Brain pericyte (primary cell): ENCODE data around the gene KLF3.
A peak's percentile ranks its signal among the peaks of the same experiment; 100 is the strongest.

ENCODE experiments used
- DNase-seq: peaks from one replicate; pipeline ENCODE4 v3.0.0-alpha.2; 2012; ENCODE audit warnings: low read depth, low spot score

KLF3 gene

DNA sequence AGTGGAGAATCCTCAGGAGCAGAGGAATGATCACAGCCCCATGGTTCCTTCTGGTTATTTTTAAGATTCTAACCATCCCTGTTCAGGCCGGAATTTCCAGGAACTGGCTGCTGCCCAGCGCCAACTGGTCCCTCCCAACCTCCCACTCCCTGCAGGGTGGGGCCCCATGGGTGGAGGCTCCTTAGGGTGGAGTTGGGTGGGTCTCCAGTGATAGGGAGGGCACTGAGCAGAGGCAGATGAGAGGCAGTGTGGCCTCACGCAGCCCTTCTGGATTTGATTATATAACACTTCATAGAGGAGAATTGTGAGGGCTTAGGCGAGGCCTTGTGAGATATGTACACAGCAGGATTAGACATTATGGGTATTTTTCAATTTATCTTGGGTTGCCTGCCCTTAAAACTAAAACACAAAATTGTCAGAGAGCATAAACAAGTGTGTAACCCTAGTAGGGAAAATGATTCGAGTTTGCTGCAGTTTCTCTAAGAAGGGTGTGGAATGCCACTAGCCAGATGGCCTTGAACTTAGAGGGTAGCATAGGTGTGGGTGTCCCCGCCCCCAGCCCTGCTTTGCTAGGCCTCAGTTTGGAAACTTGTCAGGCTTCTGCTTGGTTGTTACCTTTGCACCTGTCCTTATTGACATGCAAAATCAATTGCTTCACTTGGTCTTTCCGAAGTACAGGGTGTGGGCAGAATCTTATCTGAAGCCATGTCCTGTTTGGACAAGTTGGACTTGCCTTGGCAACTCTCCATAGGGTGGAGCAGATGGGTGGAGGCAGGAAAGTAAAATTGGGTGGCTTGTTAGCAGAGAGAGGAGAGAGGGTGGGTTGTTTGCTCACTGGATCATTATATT lies 9.4 kb downstream of the KLF3 start:
- DNase-seq: no peak

DNA sequence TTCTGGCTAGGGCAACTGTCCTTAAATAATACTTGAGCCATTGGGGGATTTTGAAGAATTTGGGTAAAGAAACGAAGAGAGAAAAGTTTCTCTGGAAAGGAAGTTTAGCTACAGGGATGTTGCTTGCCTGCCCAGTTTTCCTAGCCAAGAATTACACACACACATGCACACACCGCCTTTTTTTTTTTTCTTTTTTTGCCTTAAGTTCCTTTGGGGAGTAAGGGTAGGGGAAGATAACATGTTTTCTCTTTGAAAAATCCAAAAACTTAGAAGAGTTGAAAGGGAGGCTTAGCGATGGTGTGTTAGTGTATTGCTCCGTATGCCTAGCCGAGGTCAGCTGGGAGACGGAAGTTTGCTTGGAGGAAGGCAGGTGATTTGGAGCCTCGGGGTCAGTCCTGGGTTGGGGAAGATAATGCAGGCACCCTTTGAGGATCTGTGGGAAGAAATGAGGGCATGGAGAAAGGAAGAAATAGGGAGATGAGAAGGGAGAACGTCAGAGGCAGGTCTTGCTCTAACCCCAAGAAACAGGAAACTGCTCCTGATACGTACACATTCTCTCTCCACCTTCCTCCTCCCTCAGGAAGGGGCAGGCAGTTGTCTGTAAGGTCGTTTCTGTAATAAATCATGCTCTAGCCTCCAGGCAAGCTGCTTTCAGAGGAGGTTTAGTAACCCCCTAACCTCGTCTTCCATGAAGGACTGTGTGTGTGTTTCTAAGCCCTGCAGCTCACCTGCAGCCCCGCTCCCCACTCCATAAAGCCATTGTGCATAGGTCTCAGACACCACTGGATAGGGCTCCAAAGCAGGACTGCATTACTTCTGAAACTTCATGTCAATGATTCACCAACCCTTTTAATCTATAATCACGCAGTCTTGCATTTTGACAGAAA lies 10.5 kb downstream of the KLF3 start:
- no peak for DNase-seq

DNA sequence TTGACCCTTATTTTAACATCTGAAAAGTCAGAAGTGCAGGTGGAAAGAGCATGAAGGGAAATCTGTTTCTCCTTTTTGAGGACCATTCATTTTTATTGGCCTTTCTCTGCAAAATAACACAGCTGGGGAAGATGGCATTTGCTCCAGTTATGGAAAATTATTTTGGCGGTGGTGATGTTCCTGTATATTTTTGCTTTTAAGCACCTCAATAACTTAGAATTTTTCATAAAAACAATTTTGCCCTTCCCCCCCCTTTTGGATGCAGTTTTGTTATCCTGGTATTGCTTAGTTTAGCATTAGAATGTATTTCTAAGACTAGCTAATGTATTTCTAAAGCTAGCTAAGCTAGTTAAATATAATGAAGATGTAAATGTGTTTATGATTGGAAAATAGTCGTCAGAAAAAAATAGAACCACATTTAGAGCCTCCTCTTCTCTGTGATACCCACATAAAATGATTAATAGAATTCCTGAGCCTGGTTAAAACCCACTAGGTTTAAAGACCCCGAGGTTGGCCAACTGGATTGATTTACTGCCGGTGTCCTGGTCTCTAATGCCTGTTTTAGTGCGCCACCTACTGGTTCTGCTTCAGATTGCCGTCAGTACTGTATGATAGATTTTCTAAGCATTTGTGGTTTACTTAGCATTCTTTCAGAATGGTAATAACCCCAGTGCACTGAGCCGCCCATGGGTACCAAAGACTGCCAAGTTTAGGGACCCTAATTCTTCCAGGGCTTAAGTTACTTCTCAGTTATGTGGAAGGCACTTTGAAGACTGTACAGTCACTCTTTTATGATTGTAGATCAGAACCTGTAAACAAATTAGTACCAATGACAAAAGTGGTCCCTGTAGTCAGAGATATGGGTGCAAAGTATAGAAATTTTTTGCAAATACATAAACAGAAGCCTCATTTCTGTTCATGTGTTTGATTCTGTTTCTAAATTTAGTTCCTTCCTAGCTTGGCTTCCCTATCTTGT lies 11.4 kb downstream of the KLF3 start:
- no peak for DNase-seq

DNA sequence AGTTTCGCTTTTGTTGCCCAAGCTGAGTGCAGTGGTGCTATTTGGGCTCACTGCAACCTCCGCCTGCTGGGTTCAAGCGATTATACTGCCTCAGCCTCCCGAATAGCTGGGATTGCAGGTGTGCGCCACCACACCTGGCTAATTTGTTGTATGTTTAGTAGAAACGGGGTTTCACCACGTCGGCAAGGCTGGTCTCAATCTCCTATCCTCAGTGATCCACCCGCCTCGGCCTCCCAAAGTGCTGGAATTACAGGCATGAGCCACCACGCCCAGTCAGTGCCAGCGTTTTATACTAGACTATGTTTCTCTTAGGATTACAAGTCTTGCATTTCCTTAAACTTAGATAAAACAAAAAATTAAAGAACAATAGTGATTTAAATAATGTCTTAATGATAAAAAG lies 13.0 kb downstream of the KLF3 start:
- DNase-seq: no peak

DNA sequence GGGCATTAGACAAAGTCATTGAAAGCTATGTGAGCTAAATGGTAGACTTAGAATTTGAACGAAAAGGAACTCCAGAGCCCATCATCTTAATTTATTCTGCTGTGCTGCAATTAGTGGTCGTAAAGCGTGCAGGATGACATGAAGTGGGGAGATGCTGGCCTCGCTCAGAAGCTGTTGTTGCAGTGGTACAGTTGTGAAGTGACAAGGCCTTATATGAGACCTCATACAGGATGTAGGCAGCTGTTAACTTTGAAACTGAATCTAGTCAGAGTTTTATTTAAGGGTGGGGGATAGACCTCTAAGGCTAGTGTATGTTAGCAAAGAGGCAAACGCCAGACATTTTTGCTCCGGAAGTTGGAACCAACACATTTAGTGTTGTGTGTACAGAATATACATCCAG lies 13.4 kb downstream of the KLF3 start:
- no peak for DNase-seq

DNA sequence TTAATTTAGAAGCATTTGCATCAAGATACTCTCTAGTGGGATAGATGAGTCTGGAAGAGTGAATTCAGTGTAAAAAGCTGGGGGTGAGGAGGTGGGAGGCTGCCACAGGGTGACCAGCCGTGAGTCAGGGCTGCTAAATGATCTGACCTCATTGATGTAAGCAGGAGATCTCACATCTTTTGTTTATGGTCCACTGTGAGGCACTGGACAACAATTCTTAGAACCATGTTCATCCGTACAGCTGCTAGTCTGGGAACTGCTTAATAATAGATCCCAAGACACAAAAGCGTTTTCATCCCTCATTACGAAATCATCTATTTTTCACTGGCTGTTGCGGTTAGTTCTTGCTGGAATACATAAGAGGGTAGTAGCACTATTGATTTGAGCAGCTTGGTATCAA lies 14.1 kb downstream of the KLF3 start:
- DNase-seq: peak; percentile 58

DNA sequence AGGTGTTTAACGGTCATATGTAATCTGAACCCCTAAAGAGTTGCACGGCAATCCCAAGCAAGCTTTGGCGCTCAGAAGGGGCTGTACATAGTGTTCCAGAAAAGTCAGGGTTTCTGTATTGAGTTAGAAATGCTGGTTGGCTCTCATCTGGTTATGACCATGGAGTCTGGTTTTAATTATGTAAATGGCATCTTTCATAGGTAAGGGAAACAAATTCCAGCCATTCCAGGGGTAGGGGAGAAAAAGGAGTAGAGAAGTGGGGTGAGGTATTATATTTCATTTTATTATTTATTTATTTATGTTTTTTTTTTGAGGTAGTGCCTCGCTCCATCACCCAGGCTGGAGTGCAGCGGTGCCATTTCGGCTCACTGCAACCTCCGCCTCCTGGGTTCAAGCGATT lies 15.9 kb downstream of the KLF3 start:
- DNase-seq: no peak

DNA sequence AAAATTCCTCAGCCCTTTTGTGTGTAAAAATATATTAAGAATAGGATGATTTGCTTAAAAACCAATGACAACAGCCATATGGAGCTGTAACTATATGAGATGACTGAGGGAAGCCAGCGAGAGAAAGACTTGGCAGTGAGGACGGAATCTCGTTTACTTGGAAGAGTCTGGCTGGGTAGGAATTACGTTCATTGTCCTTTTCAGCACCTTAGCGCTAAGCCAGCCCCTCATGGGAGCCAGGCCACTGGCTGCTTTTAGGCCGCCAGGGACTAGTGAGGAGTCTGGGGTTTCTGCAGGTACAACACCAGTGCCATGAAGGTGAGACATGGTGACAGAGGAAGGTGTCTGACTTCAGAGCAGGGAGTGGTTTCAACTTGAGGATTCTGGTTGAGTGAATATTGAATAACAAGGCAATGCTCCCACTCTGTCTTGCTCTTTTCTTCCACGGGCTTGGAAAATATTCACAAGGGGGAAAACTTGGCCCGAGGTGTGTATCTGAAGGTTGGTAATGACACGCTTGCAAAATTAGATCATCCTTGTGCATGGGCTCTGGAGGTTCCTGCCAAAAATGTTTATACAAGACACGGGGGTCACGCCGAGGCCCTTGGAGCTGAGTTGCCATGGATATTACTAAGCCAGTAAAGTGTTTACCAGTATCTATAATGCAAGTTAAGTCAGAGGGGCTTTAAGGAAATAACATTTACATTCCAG lies 17.4 kb downstream of the KLF3 start:
- DNase-seq: no peak

DNA sequence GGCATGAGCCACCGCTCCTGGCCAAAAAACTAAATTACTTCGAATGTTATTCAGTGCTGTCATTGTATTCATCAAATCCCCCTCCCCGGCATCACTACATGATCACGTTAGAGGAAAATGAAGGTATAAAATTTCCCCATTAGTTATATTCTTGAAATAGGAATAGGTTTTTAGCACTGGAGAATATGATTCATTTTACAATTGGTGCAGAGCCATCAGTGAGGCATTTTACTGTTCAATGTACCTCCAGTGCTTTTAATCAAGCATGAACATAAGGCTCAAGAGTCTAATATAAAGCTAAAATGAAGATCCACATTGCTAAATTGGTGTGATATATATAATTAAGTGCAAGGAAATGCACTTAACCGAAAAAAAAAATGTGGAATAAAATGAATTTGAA lies 18.3 kb downstream of the KLF3 start:
- no peak for DNase-seq

DNA sequence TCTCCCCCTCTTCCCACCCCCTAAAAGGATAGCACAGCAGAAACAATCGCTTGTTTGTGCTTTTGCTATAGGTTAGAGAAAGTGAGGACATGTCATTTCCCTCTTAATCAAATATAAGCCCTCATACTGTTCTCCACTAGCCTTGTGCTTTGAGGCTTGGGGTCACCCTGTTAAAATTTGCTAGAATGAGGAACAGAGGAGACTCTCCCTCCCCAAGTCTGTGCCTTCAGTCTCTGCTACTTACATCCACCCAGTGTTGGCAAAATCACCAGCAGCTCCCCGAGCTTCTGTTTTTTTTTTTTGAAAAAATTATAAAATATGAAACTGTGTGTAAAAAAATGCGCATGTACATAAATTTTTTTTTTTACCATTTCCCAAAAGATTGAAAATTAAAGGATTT lies 19.3 kb downstream of the KLF3 start:
- DNase-seq: no peak

DNA sequence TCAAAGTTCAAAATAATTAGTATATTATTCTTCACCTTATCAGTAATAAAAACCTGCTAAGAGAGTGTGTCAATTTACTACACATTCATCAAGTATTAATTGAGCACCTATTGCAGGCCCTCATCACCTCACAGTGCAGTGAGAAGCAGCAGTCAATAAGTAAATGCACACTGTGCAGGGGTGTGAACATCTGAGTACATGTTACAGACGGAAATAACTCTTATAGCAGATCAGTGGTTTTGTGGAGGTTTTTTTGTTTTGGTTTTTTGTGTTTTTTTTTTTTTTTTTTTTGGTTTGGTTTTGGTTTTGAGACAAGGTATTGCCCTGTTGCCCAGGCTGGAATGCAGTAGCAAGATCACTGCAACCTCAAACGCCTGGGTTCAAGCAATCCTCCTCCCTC lies 20.3 kb downstream of the KLF3 start:
- no peak for DNase-seq

DNA sequence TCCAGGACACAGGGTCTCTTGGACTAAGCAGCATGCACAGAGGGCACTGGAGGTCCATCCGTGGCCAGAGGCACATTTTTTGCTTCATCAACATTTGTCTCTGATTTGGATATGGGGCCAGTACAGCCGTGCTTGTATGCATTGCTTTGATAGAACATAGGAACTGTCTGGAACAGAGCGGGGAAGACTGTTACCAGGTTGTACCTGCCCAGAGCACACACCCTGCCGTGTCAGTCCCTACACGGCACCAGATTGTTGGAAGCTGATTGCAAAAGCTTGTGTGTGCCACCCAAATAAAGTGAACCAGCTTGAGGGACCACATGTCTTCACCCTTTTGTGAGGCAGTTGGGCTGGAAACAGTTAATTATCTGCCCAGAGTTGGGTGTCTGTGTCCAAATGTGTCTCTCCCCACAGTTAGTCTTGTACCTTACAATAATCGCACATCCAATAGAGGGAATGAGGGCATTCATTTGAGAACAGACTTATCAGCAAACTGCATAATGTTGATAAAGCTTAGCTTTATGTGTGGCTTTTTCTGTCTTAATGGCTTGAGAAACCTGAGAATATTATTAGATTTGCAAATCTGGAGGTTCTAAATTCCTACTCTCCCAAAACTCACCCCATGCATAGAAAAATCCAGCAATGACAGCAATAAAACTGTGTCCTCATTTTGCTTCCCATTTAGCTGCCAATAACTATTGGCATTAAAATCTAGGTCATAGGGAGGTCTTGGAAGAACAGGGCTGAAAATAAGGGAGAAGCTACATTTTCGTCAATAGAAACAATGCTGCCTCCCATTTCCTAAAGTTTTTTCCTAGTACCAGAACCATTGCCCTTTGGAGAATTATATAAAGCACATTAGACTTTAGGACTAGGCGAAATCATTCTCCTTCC lies 21.2 kb downstream of the KLF3 start:
- no peak for DNase-seq

DNA sequence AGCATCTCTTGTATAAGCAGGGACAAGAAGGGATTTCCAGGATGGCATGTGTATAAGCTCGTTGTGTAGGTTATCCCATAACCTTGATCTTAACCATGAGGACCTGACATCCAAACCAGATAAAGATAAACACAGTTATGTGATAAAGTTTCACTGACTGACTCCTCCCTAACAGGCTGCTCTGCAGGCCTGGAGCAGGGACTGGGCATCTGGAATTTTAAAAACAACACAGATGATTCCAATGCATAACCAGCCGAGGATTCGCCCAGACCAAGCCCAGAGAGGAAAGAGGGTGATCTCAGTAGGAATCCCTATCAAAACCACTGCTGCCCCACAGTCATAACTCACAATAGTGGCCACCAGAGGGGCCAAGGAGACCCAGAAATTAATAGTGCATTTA lies 22.7 kb downstream of the KLF3 start:
- DNase-seq: no peak

DNA sequence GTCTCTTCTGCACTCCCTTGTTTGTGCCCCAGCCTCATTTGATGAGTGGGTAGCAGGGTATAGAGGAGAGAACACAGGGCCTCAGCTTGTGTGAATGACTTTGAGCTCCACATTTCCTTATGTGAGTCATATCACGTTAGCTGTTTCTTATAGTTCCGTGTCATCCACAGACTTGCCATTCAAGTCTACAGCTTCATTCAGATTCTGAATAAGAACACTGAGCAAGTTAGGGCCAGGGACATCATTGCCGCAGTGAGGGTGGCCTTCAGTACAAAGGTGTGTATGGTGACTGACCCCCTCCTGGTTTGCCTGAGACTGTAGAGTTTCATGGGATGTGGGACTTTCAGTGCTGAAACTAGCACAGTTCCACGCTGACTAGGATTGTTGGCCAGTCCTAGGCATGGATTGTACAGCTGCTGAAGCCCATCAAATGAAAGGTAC lies 23.6 kb downstream of the KLF3 start:
- DNase-seq: no peak

DNA sequence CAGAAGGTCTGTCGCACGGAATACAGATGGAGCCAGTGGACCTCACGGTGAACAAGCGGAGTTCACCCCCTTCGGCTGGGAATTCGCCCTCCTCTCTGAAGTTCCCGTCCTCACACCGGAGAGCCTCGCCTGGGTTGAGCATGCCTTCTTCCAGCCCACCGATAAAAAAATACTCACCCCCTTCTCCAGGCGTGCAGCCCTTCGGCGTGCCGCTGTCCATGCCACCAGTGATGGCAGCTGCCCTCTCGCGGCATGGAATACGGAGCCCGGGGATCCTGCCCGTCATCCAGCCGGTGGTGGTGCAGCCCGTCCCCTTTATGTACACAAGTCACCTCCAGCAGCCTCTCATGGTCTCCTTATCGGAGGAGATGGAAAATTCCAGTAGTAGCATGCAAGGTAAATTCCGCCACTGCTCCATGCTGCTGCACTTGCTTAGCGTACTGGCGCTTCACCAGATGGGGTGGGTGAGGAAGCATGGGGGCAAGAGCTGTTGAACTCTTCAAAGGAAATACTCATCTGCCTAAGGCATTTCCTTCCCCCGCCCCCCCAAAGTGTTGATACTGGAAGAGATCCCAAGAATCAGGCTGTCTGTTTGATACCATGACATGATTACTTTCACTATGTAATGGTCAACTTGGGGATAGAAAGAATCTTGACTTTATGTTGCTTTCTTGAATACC lies 24.8 kb downstream of the KLF3 start:
- DNase-seq: no peak

DNA sequence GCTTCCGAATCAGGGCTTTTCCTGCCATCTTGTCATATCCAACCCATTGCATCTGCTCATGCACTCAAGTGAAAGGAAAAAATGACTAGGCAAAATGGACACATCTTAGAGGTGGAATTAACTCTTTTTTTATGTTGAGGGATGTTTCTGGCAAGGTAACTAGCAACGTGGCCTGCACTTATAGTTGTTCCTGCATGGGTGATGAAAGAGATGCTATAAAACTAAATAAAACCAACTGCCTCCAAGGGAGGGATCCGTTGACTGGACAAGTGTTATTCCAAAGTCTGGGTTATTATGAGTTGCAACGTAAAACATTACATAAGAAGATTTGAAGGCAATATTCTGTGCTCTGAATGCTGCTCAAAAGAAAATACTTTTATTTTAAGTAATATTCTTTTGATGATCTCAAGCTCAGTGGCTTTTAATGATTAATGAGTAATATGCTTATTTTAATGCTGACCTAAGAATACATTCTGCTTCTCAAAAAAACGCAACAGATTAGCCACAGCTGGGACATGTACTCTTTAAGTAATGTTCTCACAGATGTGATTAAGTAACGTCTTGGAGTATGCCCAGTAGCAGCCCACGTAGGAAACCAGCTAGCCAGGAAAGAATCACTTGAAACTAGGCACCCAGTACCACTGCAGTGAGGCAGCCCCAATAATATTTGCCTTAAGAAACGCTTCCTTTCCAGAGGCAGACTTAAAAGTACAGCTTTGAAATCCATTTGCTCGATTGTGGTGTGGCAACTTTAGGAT lies 27.4 kb downstream of the KLF3 start:
- no peak for DNase-seq

DNA sequence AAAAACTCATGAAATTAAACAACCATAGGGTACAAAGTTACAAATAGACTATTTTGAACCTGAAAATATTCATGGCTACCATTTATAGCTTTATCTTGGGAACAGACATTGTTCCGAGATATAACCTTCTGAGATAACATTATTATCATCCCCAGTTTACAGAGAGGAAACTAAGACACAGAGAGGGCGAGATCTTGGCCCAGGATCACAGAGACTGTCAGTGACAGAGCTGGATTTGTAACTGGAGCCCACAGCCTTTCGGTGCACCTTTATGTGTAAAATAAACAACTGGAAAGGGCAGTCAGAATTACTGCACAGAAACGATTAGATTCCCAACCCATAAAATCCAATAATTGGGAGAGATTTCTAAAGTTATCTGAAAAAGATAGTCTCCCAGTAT lies 28.4 kb downstream of the KLF3 start:
- no peak for DNase-seq

DNA sequence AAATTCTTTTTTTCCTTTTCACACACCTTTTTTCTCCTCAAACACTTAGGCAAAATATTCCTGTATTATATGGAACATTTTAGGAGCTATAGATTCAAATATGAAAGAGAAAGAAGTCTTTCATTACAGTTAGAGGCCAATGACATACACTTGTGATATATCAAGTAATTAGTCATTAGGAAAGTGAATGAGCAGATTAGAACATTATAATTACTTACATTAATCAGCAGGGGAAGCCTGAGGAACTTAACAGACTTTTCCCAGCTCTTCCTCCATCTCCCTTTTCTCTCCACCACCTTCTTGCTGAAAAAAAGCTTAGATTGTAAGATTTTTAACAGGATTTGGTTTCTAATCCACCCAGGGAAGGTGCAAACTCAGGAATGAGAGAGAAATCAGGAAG lies 29.6 kb downstream of the KLF3 start:
- DNase-seq: no peak

DNA sequence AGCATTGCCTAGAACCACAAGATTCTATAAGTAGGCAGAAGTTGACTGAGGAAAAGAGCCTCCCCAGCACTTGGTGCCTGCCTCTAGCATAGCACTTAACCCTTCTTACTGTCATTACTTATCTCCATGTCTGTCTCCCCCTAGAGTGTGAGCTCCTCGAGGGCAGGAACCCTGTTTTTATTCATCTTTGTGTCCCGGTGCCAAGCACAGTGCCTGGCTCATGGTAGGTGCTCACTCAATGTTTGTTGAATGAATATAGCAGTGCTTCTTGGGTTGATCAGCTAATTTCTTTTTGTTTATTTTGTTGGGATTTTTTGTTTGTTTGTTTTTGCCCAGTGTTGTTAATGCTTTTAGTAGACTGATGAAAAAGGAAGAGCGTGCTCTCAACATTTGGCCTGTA lies 30.3 kb downstream of the KLF3 start:
- no peak for DNase-seq
